Fibroblast of skin of left quadriceps (primary cell): ENCODE measurements around the gene GIMAP2.
"Not testable (repeated sequence)": the region's sequence is repeated elsewhere in the genome, so short reads cannot be mapped to it uniquely, and the experiment has no call there.

Experiments
- DNase-seq, 2 experiments: peaks; one replicate each; pipeline ENCODE4 v3.0.0-alpha.2; 2013; ENCODE audit warnings: low read depth in 2 of 2

The GIMAP2 gene

GRCh38 chr7:150685219-150686029 is at the start of gene GIMAP2:
Gene GIMAP2, plus strand, starts transcription at chr7:150685706. Its CDS starts 1,354 bp downstream, at chr7:150687060.
- no peak for DNase-seq

DNA sequence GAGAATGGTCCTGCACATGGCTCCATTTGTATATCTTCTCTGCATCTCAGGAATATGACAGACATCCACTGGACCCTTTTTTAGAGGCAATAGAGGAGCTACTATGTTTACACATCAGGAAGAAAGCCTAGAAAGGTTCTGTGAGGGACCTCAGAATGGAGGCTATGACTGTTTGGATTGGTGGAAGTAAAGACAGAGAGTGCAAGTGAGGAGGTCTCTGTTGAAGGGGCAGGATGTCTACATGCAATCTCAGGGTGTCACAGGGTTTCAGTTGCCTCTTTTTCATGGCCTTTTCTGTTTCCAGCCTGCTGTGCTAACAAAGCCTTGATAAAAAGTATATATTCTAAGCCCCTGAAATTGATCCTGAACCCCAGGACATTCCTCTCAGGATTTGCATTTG is 43.7 kb upstream of the GIMAP2 start:
- no peak for DNase-seq

- no peak for DNase-seq
Measured at GRCh38 chr7:150642926-150643325, 42.6 kb upstream of the GIMAP2 start.

DNA sequence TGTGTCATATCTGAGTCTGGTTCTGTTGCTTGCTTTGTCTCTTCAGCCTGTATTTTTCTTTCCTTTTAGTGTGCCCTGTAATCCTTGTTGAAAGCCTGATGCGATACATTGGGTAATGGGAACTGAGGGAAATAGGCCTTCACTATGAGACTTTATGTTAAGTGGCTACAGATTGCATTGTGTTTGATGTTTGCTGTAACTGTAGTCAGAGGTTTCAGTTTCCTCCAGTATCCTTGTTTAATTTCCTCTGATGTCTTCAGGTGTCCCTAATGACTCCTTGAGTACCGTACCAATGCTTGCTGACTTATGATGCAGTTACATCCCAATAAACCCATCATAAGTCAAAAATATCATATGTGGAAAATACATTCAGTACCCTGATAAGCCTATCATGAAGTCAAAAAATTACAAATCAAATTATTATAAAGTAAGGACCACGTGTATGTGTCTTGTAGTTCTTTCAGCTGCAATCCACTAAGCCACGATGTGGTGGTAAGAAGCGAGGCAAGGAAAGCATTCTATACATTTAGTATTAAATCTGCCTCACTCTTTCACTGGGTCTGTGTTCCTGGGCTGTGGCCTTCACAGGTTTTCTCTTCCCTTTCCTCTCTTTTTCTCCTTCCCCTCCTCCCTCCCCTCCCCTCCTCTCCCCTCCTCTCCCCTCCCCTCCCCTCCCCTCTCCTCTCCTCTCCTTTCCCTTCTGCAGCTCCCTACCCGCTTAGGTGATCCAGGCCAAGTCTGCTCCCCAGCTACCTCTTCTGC is 40.1 kb upstream of the GIMAP2 start:
- DNase-seq: no peak

GRCh38 chr7:150648353-150649079 is 37.0 kb upstream of the GIMAP2 start:
- DNase-seq: no peak

- DNase-seq: no peak
Measured at GRCh38 chr7:150649080-150649385, 36.5 kb upstream of the GIMAP2 start.

DNA sequence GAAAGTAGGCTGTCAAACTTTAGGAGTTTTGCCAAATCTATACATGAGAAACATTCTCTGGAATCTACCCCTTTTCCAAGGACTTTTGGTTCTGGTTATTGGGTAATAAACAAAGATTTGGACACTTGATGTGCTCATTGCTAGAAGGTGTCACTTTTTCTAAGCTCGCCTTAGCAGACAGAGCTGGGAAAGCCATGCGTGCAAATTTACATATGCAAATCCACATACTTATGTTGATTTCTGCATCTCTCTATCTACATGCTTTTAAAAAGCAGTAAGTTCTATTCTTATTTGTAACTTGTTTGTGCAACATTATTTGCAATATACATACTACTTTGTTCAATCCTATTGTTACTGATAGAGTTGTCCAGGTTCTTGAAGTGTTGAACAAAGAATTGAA is 30.8 kb upstream of the GIMAP2 start:
- no peak for DNase-seq

- DNase-seq: no peak
Measured at GRCh38 chr7:150656047-150656446, 29.5 kb upstream of the GIMAP2 start.

- DNase-seq: no peak
Measured at GRCh38 chr7:150657526-150657925, 28.0 kb upstream of the GIMAP2 start.

- no peak for DNase-seq
Measured at GRCh38 chr7:150660939-150661613, 24.4 kb upstream of the GIMAP2 start.

DNA sequence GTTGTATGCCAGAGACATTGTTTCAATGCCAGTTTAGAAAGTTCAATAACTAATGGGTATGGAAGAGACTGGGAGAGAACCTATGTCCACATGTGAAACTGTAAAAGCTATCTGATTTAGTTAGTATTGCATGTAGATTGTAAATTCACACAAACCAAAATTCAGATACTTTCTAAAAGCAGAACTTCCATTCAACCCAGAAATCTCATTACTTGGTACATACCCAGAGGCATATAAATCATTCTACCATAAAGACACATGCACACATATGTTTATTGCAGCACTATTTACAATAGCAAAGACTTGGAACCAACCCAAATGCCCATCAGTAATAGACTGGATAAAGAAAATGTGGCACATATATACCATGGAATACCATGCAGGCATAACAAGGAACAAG is 22.7 kb upstream of the GIMAP2 start:
- DNase-seq: not testable (repeated sequence)

GRCh38 chr7:150663802-150664494 is 21.6 kb upstream of the GIMAP2 start:
- no peak for DNase-seq

- no peak for DNase-seq
Measured at GRCh38 chr7:150665089-150665748, 20.3 kb upstream of the GIMAP2 start.

DNA sequence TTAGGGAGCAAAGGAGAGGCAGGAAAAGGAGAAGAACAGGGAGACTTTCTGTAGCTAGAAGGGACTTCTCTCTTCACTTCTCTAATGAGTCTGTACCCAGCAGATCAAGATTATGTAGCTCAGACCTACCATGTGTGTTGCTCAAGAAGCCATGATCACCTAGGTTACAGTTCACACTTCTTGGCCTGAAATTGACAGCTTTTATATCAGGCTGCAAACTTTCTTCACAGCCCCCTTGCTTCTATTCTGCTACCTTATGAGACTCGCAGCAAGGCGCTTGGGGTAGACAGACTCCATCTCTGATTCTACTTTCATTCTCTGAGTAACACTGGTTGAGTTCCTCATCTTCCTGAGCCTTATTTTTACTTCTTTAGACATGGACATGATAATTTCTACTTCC is 19.6 kb upstream of the GIMAP2 start:
- no peak for DNase-seq

DNA sequence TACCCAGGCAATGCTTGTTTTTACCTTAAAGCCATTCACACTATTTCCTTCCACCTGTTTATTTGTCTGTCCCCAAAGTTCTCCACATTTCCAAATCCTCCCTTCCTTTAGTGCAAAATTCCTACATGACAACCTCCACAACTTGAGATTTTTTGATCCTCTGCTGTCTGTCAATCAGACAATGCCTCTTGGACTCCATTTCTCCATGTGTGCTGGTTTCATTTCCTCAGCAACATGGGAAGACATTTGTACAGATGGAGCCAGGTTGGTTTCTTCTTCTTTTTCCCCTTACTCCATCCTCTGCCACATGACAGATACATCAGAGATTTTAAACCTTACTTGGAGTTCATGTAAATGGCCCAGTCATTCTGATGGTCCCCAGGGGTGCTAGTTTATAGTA is 19.1 kb upstream of the GIMAP2 start:
- DNase-seq: no peak

GRCh38 chr7:150668472-150668911 is 17.0 kb upstream of the GIMAP2 start:
- DNase-seq: no peak

DNA sequence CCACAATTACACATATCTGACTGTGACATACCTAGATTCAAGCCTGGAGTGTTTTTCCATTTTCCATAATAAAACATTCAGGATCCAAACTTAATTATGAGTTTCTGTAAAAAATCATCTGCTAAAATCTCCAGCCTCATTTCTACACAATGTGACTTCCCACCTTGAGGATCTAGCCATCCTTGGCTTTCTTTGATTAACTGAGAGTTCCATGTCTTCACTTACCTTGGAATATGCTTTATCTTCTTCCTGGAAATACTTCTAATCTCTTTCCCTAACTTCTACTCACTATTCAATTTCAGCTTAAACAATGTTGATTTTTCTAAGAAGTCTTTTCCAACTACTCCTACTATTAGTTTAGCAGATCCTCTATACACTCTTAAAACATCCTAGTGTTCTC is 16.5 kb upstream of the GIMAP2 start:
- DNase-seq: no peak

- DNase-seq: not testable (repeated sequence)
Measured at GRCh38 chr7:150671798-150672585, 13.5 kb upstream of the GIMAP2 start.

DNA sequence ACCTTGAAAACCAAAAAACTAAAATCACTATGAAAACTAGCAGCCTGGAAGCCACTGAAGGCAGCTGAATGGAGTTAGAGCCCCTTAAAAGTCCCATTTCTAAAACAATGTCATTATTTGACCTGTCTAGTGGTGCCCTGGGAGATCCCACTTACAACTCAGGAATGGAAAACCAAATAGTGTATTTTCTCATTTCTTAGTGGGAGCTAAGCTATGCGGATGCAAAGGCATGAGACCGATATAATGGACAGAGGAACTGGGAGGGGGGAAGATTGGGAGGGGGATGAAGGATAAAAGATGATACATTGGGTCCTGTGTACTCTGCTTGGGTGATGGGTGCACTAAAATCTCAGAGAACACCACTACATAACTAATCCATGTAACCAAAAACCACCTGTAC is 9.8 kb upstream of the GIMAP2 start:
- DNase-seq: no peak

DNA sequence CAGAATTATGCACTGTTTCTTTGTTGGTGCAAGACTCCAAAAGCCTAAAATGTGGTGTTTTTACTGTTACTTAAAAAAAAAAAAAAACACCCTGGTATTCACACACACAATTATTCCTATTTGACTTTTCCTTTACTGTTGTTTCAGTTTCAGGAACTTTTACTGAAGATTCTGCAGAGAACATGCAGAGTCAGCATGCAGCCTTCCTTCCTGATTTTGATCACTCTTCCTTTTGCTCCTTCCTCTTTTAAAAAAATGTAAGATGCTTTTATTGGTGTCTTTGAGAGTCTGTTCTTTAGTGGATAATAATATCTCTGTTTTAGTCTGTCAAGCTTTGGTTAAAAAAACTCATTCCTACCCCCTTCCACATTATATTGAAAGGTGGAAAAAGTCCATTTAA is 9.2 kb upstream of the GIMAP2 start:
- not testable (repeated sequence) for DNase-seq
